ENCODE data around the gene DLG1. TPM values are rescaled to one million over a fixed set of nuclear protein-coding genes. Genes with fewer than 3 reads are reported as not detected.
"Not testable (repeated sequence)": the region's sequence is repeated elsewhere in the genome, so short reads cannot be mapped to it uniquely, and the experiment has no call there.

The DLG1 gene
- total RNA-seq, 2 experiments from 2014 or later, result 72.2 to 81.6 TPM

- H3K9me3 Mint-ChIP-seq, result no peaks in the 10 kb centered on the region
- H3K36me3 Mint-ChIP-seq (ENCODE audit: low read depth), result peaks cover 6% of the 10 kb centered on the region
- no peak overlapping the region for H3K27ac Mint-ChIP-seq
- no peaks in the 10 kb centered on the region for H3K27me3 Mint-ChIP-seq
- ChIA-PET POLR2A (no interaction called here), CTCF (interaction anchor here (0.6 kb wide), 1 partner anchor 136 kb away, joined by 3 read pairs; no protein-coding TSS in a partner anchor)
- DNase-seq, result no peak
- no peak overlapping the region for H3K4me3 Mint-ChIP-seq
- peaks cover 33% of the 10 kb centered on the region for H3K4me1 Mint-ChIP-seq
These were observed 92.7 kb downstream of the DLG1 start for GRCh38 chr3:197205675-197206074.

DNA sequence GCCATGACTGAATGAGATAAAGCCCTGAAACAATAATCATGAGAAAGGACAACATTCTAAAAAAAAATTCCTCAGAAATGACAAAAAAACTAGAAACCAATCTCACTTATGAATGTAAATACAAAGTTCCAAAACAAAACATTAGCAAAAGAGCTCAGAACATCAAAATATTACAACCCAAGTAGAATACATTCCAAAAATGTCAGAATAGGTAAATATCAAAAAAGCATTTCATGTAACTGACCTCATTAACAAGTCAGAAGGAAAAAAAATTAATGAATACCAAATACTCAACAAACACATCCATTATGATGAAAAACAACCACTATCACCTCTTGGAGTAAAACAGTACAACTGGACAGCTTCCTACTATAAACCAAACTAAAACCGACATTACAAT is 93.1 kb downstream of the DLG1 start:
- Mint-ChIP-seq H3K27ac (no peak overlapping the region), H3K36me3 (ENCODE audit: low read depth) (peaks cover 6% of the 10 kb centered on the region), H3K4me3 (no peak overlapping the region), H3K27me3 (no peaks in the 10 kb centered on the region), H3K9me3 (no peaks in the 10 kb centered on the region), H3K4me1 (peaks cover 32% of the 10 kb centered on the region)
- CTCF ChIA-PET, result interaction anchor here (0.6 kb wide), 1 partner anchor 135 kb away, joined by 3 read pairs; no protein-coding TSS in a partner anchor
- POLR2A ChIA-PET, result no interaction called here
- DNase-seq, result no peak

- ChIA-PET CTCF (no interaction called here), POLR2A (no interaction called here)
- H3K4me3 Mint-ChIP-seq, result no peak overlapping the region
- H3K27me3 Mint-ChIP-seq, result no peaks in the 10 kb centered on the region
- no peak overlapping the region for H3K27ac Mint-ChIP-seq
- peaks cover 27% of the 10 kb centered on the region for H3K4me1 Mint-ChIP-seq
- no peaks in the 10 kb centered on the region for H3K9me3 Mint-ChIP-seq
- H3K36me3 Mint-ChIP-seq (ENCODE audit: low read depth), result peaks cover 6% of the 10 kb centered on the region
- DNase-seq, result no peak
These were observed 93.7 kb downstream of the DLG1 start for GRCh38 chr3:197204736-197205135.

GRCh38 chr3:197203714-197204146 is 94.7 kb downstream of the DLG1 start:
- DNase-seq, result no peak
- Mint-ChIP-seq H3K9me3 (no peaks in the 10 kb centered on the region), H3K36me3 (ENCODE audit: low read depth) (peaks cover 6% of the 10 kb centered on the region), H3K27ac (no peak overlapping the region), H3K4me3 (no peak overlapping the region), H3K4me1 (peaks cover 27% of the 10 kb centered on the region), H3K27me3 (no peaks in the 10 kb centered on the region)
- ChIA-PET POLR2A (no interaction called here), CTCF (no interaction called here)

DNA sequence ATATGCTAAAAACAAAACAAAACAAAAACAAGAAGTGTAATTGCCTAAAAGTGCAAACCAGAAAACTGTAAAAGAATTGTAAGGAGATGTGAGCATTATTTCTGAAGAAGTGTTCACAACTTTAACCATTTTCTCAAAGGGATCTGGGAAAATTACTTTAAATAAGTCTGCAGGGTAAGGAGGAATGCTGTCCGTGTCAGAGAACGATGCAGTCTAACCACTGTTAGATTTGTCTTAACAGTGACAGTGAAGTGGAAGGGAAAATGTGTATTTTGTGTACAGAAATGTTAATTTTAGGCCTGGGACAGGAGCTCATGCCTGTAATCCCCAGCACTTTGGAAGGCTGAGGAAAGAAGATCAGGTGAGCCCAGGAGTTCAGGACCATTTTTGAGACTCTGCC is 95.7 kb downstream of the DLG1 start:
- Mint-ChIP-seq H3K4me3 (no peak overlapping the region), H3K4me1 (peaks cover 26% of the 10 kb centered on the region), H3K27ac (no peak overlapping the region), H3K9me3 (no peaks in the 10 kb centered on the region), H3K36me3 (ENCODE audit: low read depth) (peaks cover 3% of the 10 kb centered on the region), H3K27me3 (no peaks in the 10 kb centered on the region)
- POLR2A ChIA-PET, result no interaction called here
- DNase-seq, result no peak
- CTCF ChIA-PET, result no interaction called here

GRCh38 chr3:197201791-197202452 is 96.5 kb downstream of the DLG1 start:
- no peak for DNase-seq
- ChIA-PET CTCF (no interaction called here), POLR2A (no interaction called here)
- Mint-ChIP-seq H3K4me3 (no peak overlapping the region), H3K9me3 (no peaks in the 10 kb centered on the region), H3K4me1 (peaks cover 26% of the 10 kb centered on the region), H3K36me3 (ENCODE audit: low read depth) (peaks cover 3% of the 10 kb centered on the region), H3K27ac (no peak overlapping the region), H3K27me3 (no peaks in the 10 kb centered on the region)

GRCh38 chr3:197200856-197201255 is 97.6 kb downstream of the DLG1 start:
- H3K27me3 Mint-ChIP-seq; H3K9me3 Mint-ChIP-seq; H3K27ac Mint-ChIP-seq; H3K36me3 Mint-ChIP-seq (ENCODE audit: low read depth); H3K4me3 Mint-ChIP-seq; DNase-seq; CTCF ChIA-PET; POLR2A ChIA-PET: not testable (repeated sequence)
- H3K4me1 Mint-ChIP-seq, result peaks cover 25% of the 10 kb centered on the region

DNA sequence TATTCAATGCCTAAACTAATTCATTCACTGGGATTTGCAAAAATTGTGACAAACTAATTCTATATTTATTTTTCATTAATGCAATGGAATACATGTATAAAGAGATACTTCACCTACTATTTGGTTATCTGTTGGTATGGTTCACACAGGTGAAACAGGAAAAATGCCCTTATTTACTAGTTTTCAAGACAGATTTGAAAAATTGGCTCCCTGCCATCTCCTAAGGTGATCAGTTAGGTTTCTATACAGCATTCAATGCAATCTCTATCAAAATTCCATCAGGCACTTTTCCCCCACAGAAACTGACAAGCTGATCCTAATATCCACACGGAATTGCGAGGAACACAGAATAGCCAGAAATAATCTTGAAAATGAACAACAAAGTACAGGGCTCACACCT is 101.1 kb downstream of the DLG1 start:
- Mint-ChIP-seq H3K4me3 (no peak overlapping the region), H3K9me3 (no peaks in the 10 kb centered on the region), H3K27ac (no peak overlapping the region), H3K36me3 (ENCODE audit: low read depth) (peaks cover 2% of the 10 kb centered on the region), H3K27me3 (no peaks in the 10 kb centered on the region), H3K4me1 (no peaks in the 10 kb centered on the region)
- no peak for DNase-seq
- CTCF ChIA-PET, result no interaction called here
- POLR2A ChIA-PET, result no interaction called here

GRCh38 chr3:197196192-197196591 is 102.2 kb downstream of the DLG1 start:
- no peaks in the 10 kb centered on the region for H3K9me3 Mint-ChIP-seq
- H3K27me3 Mint-ChIP-seq, result no peaks in the 10 kb centered on the region
- CTCF ChIA-PET, result interaction anchor here (0.7 kb wide), 1 partner anchor 387 kb away, joined by 3 read pairs; no protein-coding TSS in a partner anchor
- DNase-seq, result no peak
- no peak overlapping the region for H3K27ac Mint-ChIP-seq
- no peaks in the 10 kb centered on the region for H3K4me1 Mint-ChIP-seq
- H3K36me3 Mint-ChIP-seq (ENCODE audit: low read depth), result peaks cover 4% of the 10 kb centered on the region
- POLR2A ChIA-PET, result interaction anchor here (0.6 kb wide), 1 partner anchor 97 kb away, joined by 3 read pairs; no protein-coding TSS in a partner anchor
- no peak overlapping the region for H3K4me3 Mint-ChIP-seq

- no peak overlapping the region for H3K27ac Mint-ChIP-seq
- DNase-seq, result no peak
- no peaks in the 10 kb centered on the region for H3K9me3 Mint-ChIP-seq
- ChIA-PET CTCF (interaction anchor here (0.7 kb wide), 1 partner anchor 388 kb away, joined by 3 read pairs; no protein-coding TSS in a partner anchor), POLR2A (no interaction called here)
- H3K4me1 Mint-ChIP-seq, result peaks cover 1% of the 10 kb centered on the region
- H3K36me3 Mint-ChIP-seq (ENCODE audit: low read depth), result peaks cover 7% of the 10 kb centered on the region
- no peaks in the 10 kb centered on the region for H3K27me3 Mint-ChIP-seq
- H3K4me3 Mint-ChIP-seq, result no peak overlapping the region
These were observed 103.1 kb downstream of the DLG1 start for GRCh38 chr3:197195326-197195725.

DNA sequence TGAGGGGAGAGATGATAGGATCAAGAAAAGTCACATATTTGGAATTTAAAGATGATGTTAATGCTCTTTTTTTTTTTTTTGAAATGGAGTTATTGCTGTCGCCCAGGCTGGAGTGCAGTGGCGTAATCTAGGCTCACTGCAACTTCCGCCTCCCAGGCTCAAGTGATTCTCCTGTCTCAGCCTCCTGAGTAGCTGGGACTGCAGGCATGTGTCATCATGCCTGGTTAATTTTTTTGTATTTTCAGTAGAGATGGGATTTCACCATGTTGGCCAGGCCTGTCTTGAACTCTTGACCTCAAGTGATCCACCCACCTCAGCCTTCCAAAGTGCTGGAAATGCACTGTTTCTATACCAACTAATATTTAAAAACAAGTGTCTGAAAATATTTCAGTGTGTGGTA is 104.7 kb downstream of the DLG1 start:
- POLR2A ChIA-PET; H3K27me3 Mint-ChIP-seq; H3K9me3 Mint-ChIP-seq; H3K36me3 Mint-ChIP-seq (ENCODE audit: low read depth); DNase-seq; H3K4me3 Mint-ChIP-seq; CTCF ChIA-PET; H3K27ac Mint-ChIP-seq: not testable (repeated sequence)
- peaks cover 11% of the 10 kb centered on the region for H3K4me1 Mint-ChIP-seq

- no peak for DNase-seq
- Mint-ChIP-seq H3K9me3 (no peaks in the 10 kb centered on the region), H3K27ac (no peak overlapping the region), H3K4me1 (peaks cover 11% of the 10 kb centered on the region), H3K36me3 (ENCODE audit: low read depth) (peaks cover 8% of the 10 kb centered on the region), H3K4me3 (no peak overlapping the region), H3K27me3 (no peaks in the 10 kb centered on the region)
- CTCF ChIA-PET, result no interaction called here
- POLR2A ChIA-PET, result no interaction called here
These were observed 106.5 kb downstream of the DLG1 start for GRCh38 chr3:197191897-197192296.

GRCh38 chr3:197189623-197190022 is 108.8 kb downstream of the DLG1 start:
- H3K4me3 Mint-ChIP-seq, result no peak overlapping the region
- no peak for DNase-seq
- CTCF ChIA-PET, result no interaction called here

GRCh38 chr3:197188963-197189362 is 109.4 kb downstream of the DLG1 start:
- Mint-ChIP-seq H3K27ac (no peak overlapping the region), H3K36me3 (ENCODE audit: low read depth) (peaks cover 8% of the 10 kb centered on the region), H3K4me3 (no peak overlapping the region), H3K27me3 (no peaks in the 10 kb centered on the region), H3K4me1 (peaks cover 11% of the 10 kb centered on the region), H3K9me3 (no peaks in the 10 kb centered on the region)
- no peak for DNase-seq
- ChIA-PET POLR2A (no interaction called here), CTCF (no interaction called here)

More at GRCh38 chr3:197189623-197190022, 108.8 kb downstream of the DLG1 start:
- Mint-ChIP-seq H3K9me3 (no peaks in the 10 kb centered on the region), H3K36me3 (ENCODE audit: low read depth) (peaks cover 8% of the 10 kb centered on the region), H3K27ac (no peak overlapping the region), H3K27me3 (no peaks in the 10 kb centered on the region), H3K4me1 (peaks cover 11% of the 10 kb centered on the region)
- POLR2A ChIA-PET, result no interaction called here

Measured in activated CD4-positive, alpha-beta T cell treated with anti-CD3 and anti-CD28 coated beads, Interleukin-2, amount 10 ng/mL, durations not matched to agents 7 days and 5 days (primary cell).